HepG2 (cell line): Measurements from ENCODE around the gene SGSH. TPM values are rescaled to one million over a fixed set of nuclear protein-coding genes. Genes with fewer than 3 reads are reported as not detected.

Experiments used
- CCDC6 ChIP-seq: sonication (generic); formaldehyde crosslinking; IDR thresholded peaks from 2 replicates; pipeline ENCODE4 v1.8.1; 2022; ENCODE audit warnings: mild to moderate bottlenecking, missing genetic modification reagents, moderate library complexity
- DRAP1 ChIP-seq: IDR thresholded peaks from 2 replicates; pipeline ENCODE4 v1.6.1; 2016; ENCODE audit warnings: missing genetic modification reagents, missing compliant biosample characterization
- ESRRA ChIP-seq: sonication (generic); formaldehyde crosslinking; IDR thresholded peaks from 2 replicates; pipeline ENCODE4 v1.5.1; 2020; ENCODE audit warnings: mild to moderate bottlenecking, low read depth, missing genetic modification reagents
- FOXK2 ChIP-seq: fragments of 450-650 bp; IDR thresholded peaks from 2 replicates; pipeline ENCODE4 v1.6.1; 2016
- HHEX ChIP-seq: IDR thresholded peaks from 2 replicates; pipeline ENCODE4 v1.6.1; 2016; ENCODE audit warnings: control low read depth
- LBX2 ChIP-seq: sonication (generic); formaldehyde crosslinking; IDR thresholded peaks from 2 replicates; pipeline ENCODE4 v1.5.0; 2020; ENCODE audit warnings: missing genetic modification reagents, mild to moderate bottlenecking, borderline replicate concordance
- NFIC ChIP-seq: IDR thresholded peaks from 2 replicates; pipeline ENCODE4 v1.6.1; 2012; ENCODE audit warnings: mild to moderate bottlenecking, low read length, inconsistent platforms
- NR0B2 ChIP-seq: sonication (generic); formaldehyde crosslinking; IDR thresholded peaks from 2 replicates; pipeline ENCODE4 v1.4.0; 2020; ENCODE audit warnings: mild to moderate bottlenecking, missing genetic modification reagents
- NR2F2 ChIP-seq: IDR thresholded peaks from 2 replicates; pipeline ENCODE4 v1.6.1; 2012; ENCODE audit warnings: low read depth, inconsistent platforms, borderline replicate concordance
- ONECUT2 ChIP-seq: sonication (generic); formaldehyde crosslinking; IDR thresholded peaks from 2 replicates; pipeline ENCODE4 v1.4.0; 2020; ENCODE audit warnings: missing genetic modification reagents
- PAWR ChIP-seq: sonication (generic); formaldehyde crosslinking; IDR thresholded peaks from 2 replicates; pipeline ENCODE4 v1.4.0; 2020; ENCODE audit warnings: missing genetic modification reagents, mild to moderate bottlenecking, borderline replicate concordance
- PHF21A ChIP-seq: sonication (generic); formaldehyde crosslinking; IDR thresholded peaks from 2 replicates; pipeline ENCODE4 v1.5.0; 2020; ENCODE audit warnings: mild to moderate bottlenecking, missing genetic modification reagents
- SAP130 ChIP-seq: IDR thresholded peaks from 2 replicates; pipeline ENCODE4 v1.6.1; 2016; ENCODE audit warnings: low read depth
- SMC3 ChIP-seq: IDR thresholded peaks from 2 replicates; pipeline ENCODE4 v1.6.1; 2011; ENCODE audit warnings: low read length, improper control_type of control experiment
- SNAI1 ChIP-seq: sonication (generic); formaldehyde crosslinking; IDR thresholded peaks from 2 replicates; pipeline ENCODE4 v1.5.0; 2020; ENCODE audit warnings: mild to moderate bottlenecking, missing genetic modification reagents, borderline replicate concordance
- TARDBP ChIP-seq: sonication (generic); formaldehyde crosslinking; IDR thresholded peaks from 2 replicates; pipeline ENCODE4 v1.8.0; 2022; ENCODE audit warnings: mild to moderate bottlenecking, missing genetic modification reagents
- ZBTB37 ChIP-seq: sonication (generic); formaldehyde crosslinking; IDR thresholded peaks from 2 replicates; pipeline ENCODE4 v1.4.0; 2020; ENCODE audit warnings: mild to moderate bottlenecking, missing genetic modification reagents
- ZBTB46 ChIP-seq: sonication (generic); formaldehyde crosslinking; IDR thresholded peaks from 2 replicates; pipeline ENCODE4 v1.4.0; 2020; ENCODE audit warnings: mild to moderate bottlenecking, missing genetic modification reagents, borderline replicate concordance
- ZNF17 ChIP-seq: sonication (generic); formaldehyde crosslinking; IDR thresholded peaks from 2 replicates; pipeline ENCODE4 v1.5.0; 2020; ENCODE audit warnings: mild to moderate bottlenecking, missing genetic modification reagents
- ZNF710 ChIP-seq: sonication (generic); formaldehyde crosslinking; IDR thresholded peaks from 2 replicates; pipeline ENCODE4 v1.5.0; 2020; ENCODE audit warnings: mild to moderate bottlenecking, missing genetic modification reagents, borderline replicate concordance
- ZNF713 ChIP-seq: sonication (generic); formaldehyde crosslinking; IDR thresholded peaks from 2 replicates; pipeline ENCODE4 v1.4.0; 2020; ENCODE audit warnings: mild to moderate bottlenecking, missing genetic modification reagents
- ZNF775 ChIP-seq: sonication (generic); formaldehyde crosslinking; IDR thresholded peaks from 2 replicates; pipeline ENCODE4 v1.4.0; 2020; ENCODE audit warnings: missing genetic modification reagents, mild to moderate bottlenecking, moderate library complexity, borderline replicate concordance
- polyA plus RNA-seq, 8 experiments: library from polyadenylated mRNA; depleted of rRNA in 3 of 8; stranded (reverse) in 7 of 8; unstranded in 1 of 8; fragments of >200 nt; fragmentation: Illumina TruSeq in 4 of 8; extraction: Trizol in 4 of 8; gene quantifications; 2 replicates each; pipeline versions ENCODE4 v1.2.1 to v1.2.3, GENCODE V29; 2011 to 2016; ENCODE audit warnings: low read depth in 4 of 8, missing spikeins in 1 of 8, mixed read lengths in 1 of 8; ENCODE audit not compliant: insufficient read depth in 1 of 8
- total RNA-seq, 5 experiments: library from RNA; depleted of rRNA; stranded (reverse); fragments of >200 nt; fragmentation: Illumina TruSeq; extraction: Trizol; gene quantifications; 2 replicates each; pipeline ENCODE4 v1.2.3, GENCODE V29; 2016; ENCODE audit warnings: low read depth in 1 of 5

SGSH gene
- total and polyA plus RNA-seq, 2 of the 13 experiments (the other 11 are each of a cell fraction or from before 2014, with no cell fraction given): 12.2 to 17.6 TPM

GRCh38 chr17:80261159-80261894, 41.2 kb upstream of the SGSH start (continued):
- peak; percentile 65; the same call in 1 of the 2 replicates for TF ChIP-seq ZNF710 (CRISPR knock-in tag)
- 0 out of 2 replicates have a peak, but pooled peaks have one; percentile 44 for TF ChIP-seq ONECUT2 (CRISPR knock-in tag)
- TF ChIP-seq SNAI1 (CRISPR knock-in tag): no peak
- peak; percentile 59; the same call in 1 of the 2 replicates for TF ChIP-seq CCDC6
- TF ChIP-seq NR0B2: no peak
- peak; percentile 88 for TF ChIP-seq ZBTB37 (CRISPR knock-in tag)
- no peak for TF ChIP-seq ZNF17 (CRISPR knock-in tag)
- no peak for TF ChIP-seq NR2F2
- TF ChIP-seq PAWR (CRISPR knock-in tag): no peak
- peak; percentile 96 for TF ChIP-seq SAP130
- TF ChIP-seq PHF21A (CRISPR knock-in tag): peak; percentile 96
- no peak; the same call in 1 of the 2 replicates for TF ChIP-seq FOXK2
- no peak; the same call in 1 of the 2 replicates for TF ChIP-seq ZBTB46
- no peak for TF ChIP-seq ZNF713
- peak; percentile 92 for TF ChIP-seq TARDBP (CRISPR knock-in tag)
- 0 out of 2 replicates have a peak, but pooled peaks have one; percentile 67 for TF ChIP-seq HHEX (CRISPR knock-in tag)
- no peak for TF ChIP-seq SMC3
- peak; percentile 84; the same call in 1 of the 2 replicates for TF ChIP-seq LBX2
- TF ChIP-seq ZNF775: no peak
- TF ChIP-seq NFIC: peak; percentile 52; the same call in 1 of the 2 replicates
- peak; percentile 81 for TF ChIP-seq DRAP1 (CRISPR knock-in tag)
- no peak; the same call in 1 of the 2 replicates for TF ChIP-seq ESRRA (CRISPR knock-in tag)
